HG02798 (cell line): ENCODE measurements around the gene BTRC.
A peak's percentile ranks its signal among the peaks of the same experiment; 100 is the strongest.

Experiments used
- ATAC-seq: cut with Tn5 transposase; IDR thresholded peaks from one replicate; pipeline ENCODE4 v1.9.1; 2021; ENCODE audit warnings: mild to moderate bottlenecking; ENCODE audit not compliant: unreplicated experiment, poor library complexity

Gene BTRC

GRCh38 chr10:101562231-101562630 is 208.3 kb downstream of the BTRC start:
- ATAC-seq = no peak

GRCh38 chr10:101563007-101563406 is 209.0 kb downstream of the BTRC start:
- ATAC-seq = no peak

GRCh38 chr10:101563497-101564040 is 209.6 kb downstream of the BTRC start:
- ATAC-seq = no peak

- ATAC-seq = no peak
Measured at GRCh38 chr10:101564490-101564991, 210.6 kb downstream of the BTRC start.

GRCh38 chr10:101565370-101565900 is 211.5 kb downstream of the BTRC start:
- no peak for ATAC-seq

- ATAC-seq = no peak
Measured at GRCh38 chr10:101565936-101566332, 212.0 kb downstream of the BTRC start.

- no peak for ATAC-seq
Measured at GRCh38 chr10:101566333-101567164, 212.6 kb downstream of the BTRC start.

- no peak for ATAC-seq
Measured at GRCh38 chr10:101567165-101568006, 213.4 kb downstream of the BTRC start.

GRCh38 chr10:101568054-101568745 is 214.2 kb downstream of the BTRC start:
- no peak for ATAC-seq

GRCh38 chr10:101569323-101569621 is 215.3 kb downstream of the BTRC start:
- no peak for ATAC-seq

GRCh38 chr10:101569622-101570427 is 215.9 kb downstream of the BTRC start:
- ATAC-seq = peak; percentile 85

GRCh38 chr10:101570428-101571270 is 216.7 kb downstream of the BTRC start:
- no peak for ATAC-seq

GRCh38 chr10:101571271-101571925 is 217.4 kb downstream of the BTRC start:
- ATAC-seq = no peak

GRCh38 chr10:101572126-101572525 is 218.2 kb downstream of the BTRC start:
- no peak for ATAC-seq

GRCh38 chr10:101572785-101573184 is 218.8 kb downstream of the BTRC start:
- no peak for ATAC-seq

- no peak for ATAC-seq
Measured at GRCh38 chr10:101573885-101574753, 220.2 kb downstream of the BTRC start.

GRCh38 chr10:101575091-101575490 is 221.1 kb downstream of the BTRC start:
- no peak for ATAC-seq
